Measurements from ENCODE around the gene ZGPAT.

GRCh38 chr20:63661108-63661507 is 46.7 kb upstream of the ZGPAT start:
- TF ChIP-seq EZH2 (IDR thresholded peaks at IDR 0.05; ENCODE audit: borderline replicate concordance, low read length): no peak
- TF ChIP-seq CTCF (IDR thresholded peaks at IDR 0.05; ENCODE audit: low read length): no peak
